HG02885 (cell line): ENCODE data around the gene SMC5.

Experiments used
- ATAC-seq: cut with Tn5 transposase; IDR thresholded peaks from one replicate; pipeline ENCODE4 v1.9.1; 2021; ENCODE audit warnings: mild to moderate bottlenecking; ENCODE audit not compliant: unreplicated experiment, poor library complexity

Gene SMC5

DNA sequence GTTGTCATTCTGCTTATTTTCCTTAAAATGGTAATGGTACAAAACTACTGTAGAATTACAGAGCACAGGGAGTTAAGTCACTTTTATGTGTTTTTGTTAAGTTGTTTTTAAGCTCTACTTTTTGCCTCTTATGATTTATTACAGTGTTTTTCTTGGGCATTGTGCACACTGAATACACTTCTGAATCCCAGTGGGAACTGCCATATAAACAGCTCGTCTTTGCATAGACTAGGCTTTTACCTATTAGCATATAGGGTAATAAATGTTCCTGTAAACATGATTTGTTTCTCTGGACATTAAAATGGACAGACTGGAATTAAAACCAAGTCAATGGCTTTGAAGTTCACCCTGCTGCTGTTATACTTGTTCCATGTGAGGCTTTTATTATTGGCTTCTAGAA, 143.4 kb downstream of the SMC5 start:
- ATAC-seq, result no peak

DNA sequence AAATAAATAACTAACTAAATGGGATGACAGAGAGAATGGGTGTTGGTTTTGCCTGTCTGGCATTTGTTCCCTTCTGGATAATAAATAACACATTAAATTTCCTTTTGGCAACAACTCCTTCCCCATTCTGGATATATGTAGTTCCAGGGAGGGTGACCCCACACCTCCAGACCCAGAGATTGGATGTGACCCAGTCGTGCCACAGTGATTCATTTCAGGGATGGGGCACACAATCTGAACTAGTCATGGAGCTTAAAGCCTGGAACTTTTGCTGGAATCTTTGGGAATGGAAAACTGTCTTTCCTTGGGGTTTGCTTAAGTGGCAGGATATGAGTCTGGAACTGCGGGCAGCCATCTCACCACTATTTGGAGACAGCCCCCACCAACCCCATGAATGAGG, 144.4 kb downstream of the SMC5 start:
- ATAC-seq, result no peak

DNA sequence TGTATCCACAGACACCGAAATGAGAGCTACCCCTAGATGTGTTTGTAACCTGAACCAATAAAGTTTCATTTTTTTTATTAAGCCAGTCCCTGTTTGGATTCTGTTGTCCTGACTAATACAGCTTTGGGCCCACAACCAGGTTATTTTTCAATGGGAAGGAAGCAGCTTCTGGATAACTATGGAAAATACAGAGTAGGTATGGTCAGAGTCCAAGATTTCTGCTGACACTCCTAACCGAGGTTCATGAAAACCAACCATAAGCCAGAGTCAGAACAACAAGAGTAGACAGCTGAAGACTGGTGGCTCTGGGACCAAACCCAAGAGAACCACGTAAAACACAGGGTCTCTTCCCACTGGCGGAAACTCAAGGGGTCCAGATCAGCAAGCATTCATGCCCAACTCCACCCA, 144.8 kb downstream of the SMC5 start:
- no peak for ATAC-seq

DNA sequence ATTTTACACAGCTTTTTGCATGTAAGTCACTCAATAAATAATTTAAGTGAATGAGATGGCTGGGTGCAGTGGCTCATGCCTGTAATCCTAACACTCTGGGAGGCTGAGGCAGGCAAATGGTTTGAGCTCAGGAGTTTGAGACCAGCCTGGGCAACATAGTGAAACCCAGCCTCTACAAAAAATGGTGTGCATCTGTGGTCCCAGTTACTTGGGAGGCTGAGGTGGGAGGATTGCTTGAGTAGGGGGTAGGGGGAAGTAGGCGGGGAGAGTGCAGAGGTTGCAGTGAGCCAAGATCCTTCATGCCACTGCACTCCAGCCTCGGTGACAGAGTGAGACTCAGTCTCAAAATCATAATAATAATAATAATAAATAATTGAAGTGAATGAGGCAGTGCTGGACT, 145.5 kb downstream of the SMC5 start:
- ATAC-seq, result no peak
